Fibroblast of lung (primary cell): ENCODE data around the gene JMJD4. TPM values are rescaled to one million over a fixed set of nuclear protein-coding genes. Genes with fewer than 3 reads are reported as not detected.
A peak's percentile ranks its signal among the peaks of the same experiment; 100 is the strongest.

Source experiments
- DNase-seq, 2 donors: peaks; one replicate each; pipeline versions ENCODE4 v3.0.0 to v3.0.0-alpha.2; 2010; ENCODE audit warnings: low read depth in 2 of 2
- H2AFZ ChIP-seq: 2 replicates; pipeline ENCODE4 v1.5.1; 2012; ENCODE audit warnings: low read length, control low read depth, inconsistent platforms
- H3K27ac ChIP-seq: 2 replicates; pipeline ENCODE4 v1.5.1; 2011; ENCODE audit warnings: low read length, control low read depth; ENCODE audit not compliant: insufficient read depth
- H3K27me3 ChIP-seq: 2 replicates; pipeline ENCODE4 v1.5.1; 2011; ENCODE audit warnings: mild to moderate bottlenecking, low read length; ENCODE audit not compliant: control insufficient read depth, insufficient read depth
- H3K36me3 ChIP-seq: 2 replicates; pipeline ENCODE4 v1.5.1; 2011; ENCODE audit warnings: low read length; ENCODE audit not compliant: control insufficient read depth, insufficient read depth
- H3K4me1 ChIP-seq: 2 replicates; pipeline ENCODE4 v1.5.1; 2011; ENCODE audit warnings: low read length; ENCODE audit not compliant: control insufficient read depth, insufficient read depth; ENCODE audit errors: extremely low read depth
- H3K4me2 ChIP-seq: 2 replicates; pipeline ENCODE4 v1.5.1; 2011; ENCODE audit warnings: low read length, control low read depth; ENCODE audit not compliant: insufficient read depth; ENCODE audit errors: extremely low read depth
- H3K4me3 ChIP-seq, 4 experiments: fragments of 200-600 bp in 1 of 4; sonication (generic) in 1 of 4; replicated peaks in 1 of 4; 2 replicates each; pipeline ENCODE4 v1.5.1; 2011 to 2016; ENCODE audit warnings: low read length in 4 of 4, low read depth in 3 of 4, mild to moderate bottlenecking in 3 of 4, control low read depth in 2 of 4, inconsistent platforms in 1 of 4, mixed read lengths in 1 of 4; ENCODE audit not compliant: insufficient read depth in 1 of 4; ENCODE audit errors: control extremely low read depth in 1 of 4
- H3K79me2 ChIP-seq: 2 replicates; pipeline ENCODE4 v1.5.1; 2012; ENCODE audit warnings: mild to moderate bottlenecking, low read length, inconsistent platforms; ENCODE audit not compliant: control insufficient read depth, insufficient read depth
- H3K9ac ChIP-seq: 2 replicates; pipeline ENCODE4 v1.5.1; 2011; ENCODE audit warnings: mild to moderate bottlenecking, low read length, control low read depth; ENCODE audit not compliant: insufficient read depth
- H3K9me3 ChIP-seq: 2 replicates; pipeline ENCODE4 v1.5.1; 2012; ENCODE audit warnings: low read depth, low read length; ENCODE audit not compliant: control insufficient read depth, insufficient read depth
- H4K20me1 ChIP-seq: 2 replicates; pipeline ENCODE4 v1.5.1; 2011; ENCODE audit warnings: low read length; ENCODE audit not compliant: control insufficient read depth, insufficient read depth; ENCODE audit errors: extremely low read depth
- CTCF ChIP-seq, 2 donors: IDR thresholded peaks in 1 of 2; conservative IDR thresholded peaks in 1 of 2; 1 replicate in 1 of 2; 2 replicates in 1 of 2; pipeline ENCODE4 v1.5.1; 2011 to 2012; ENCODE audit warnings: low read length in 2 of 2, control low read depth in 1 of 2, inconsistent platforms in 1 of 2, low read depth in 1 of 2, mild to moderate bottlenecking in 1 of 2
- EZH2 ChIP-seq: IDR thresholded peaks from 2 replicates; pipeline ENCODE4 v1.5.1; 2012; ENCODE audit warnings: low read length, control low read depth, mild to moderate bottlenecking; ENCODE audit errors: missing control alignments
- polyA minus RNA-seq: library from RNA; depleted of rRNA, polyadenylated mRNA; stranded (reverse); fragments of >200 nt; gene quantifications from 2 replicates; pipeline ENCODE4 v1.2.3, GENCODE V29; 2011; ENCODE audit warnings: low replicate concordance
- polyA plus RNA-seq, 2 donors: library from polyadenylated mRNA; depleted of rRNA in 1 of 2; stranded (reverse) in 1 of 2; unstranded in 1 of 2; fragments of >200 nt; gene quantifications; 2 replicates each; pipeline ENCODE4 v1.2.1, GENCODE V29; 2011 to 2012; ENCODE audit warnings: missing spikeins in 1 of 2
- total RNA-seq: library from RNA; depleted of rRNA; stranded (reverse); fragments of >200 nt; gene quantifications from 2 replicates; pipeline ENCODE4 v1.2.1, GENCODE V29; 2014

The JMJD4 gene
- 26.4 and 26.7 TPM in 2 replicates for total RNA-seq
- 12.1 and 13.4 TPM in 2 replicates for polyA plus RNA-seq
- polyA plus RNA-seq (2012), result 17.4 and 22.8 TPM in 2 replicates
- 54.1 and 64.4 TPM in 2 replicates for polyA minus RNA-seq

GRCh38 chr1:227734856-227735538 lies at the start of gene JMJD4, which contains the start of gene SNAP47:
Gene JMJD4 (minus strand): TSS chr1:227735302. CDS start chr1:227735273, 29 bp downstream.
Gene SNAP47 (plus strand): TSS chr1:227735435. CDS start chr1:227747737, 12,302 bp downstream.
- Histone ChIP-seq H3K36me3 (peaks cover 6% of the 10 kb centered on the region), H3K9ac (peak within 1 kb of the TSS; percentile 88), H4K20me1 (no peaks in the 10 kb centered on the region), H3K4me1 (peaks cover 4% of the 10 kb centered on the region), H3K4me3 (peak within 1 kb of the TSS; percentile 86 to 92 (median 88)), H3K9me3 (no peaks in the 10 kb centered on the region), H3K27me3 (no peaks in the 10 kb centered on the region), H3K79me2 (peaks cover 50% of the 10 kb centered on the region), H3K4me2 (peak within 1 kb of the TSS; percentile 98), H3K27ac (peak within 1 kb of the TSS; percentile 71), H2AFZ (peak within 1 kb of the TSS; percentile 84)
- peak; percentile 87 to 91 for DNase-seq
- no peak for TF ChIP-seq EZH2
- no peak for TF ChIP-seq CTCF (conservative IDR thresholded peaks at IDR 0.05 in 1 of 2, IDR thresholded peaks at IDR 0.05 in 1 of 2; ENCODE audit: low read depth in 1 of 2, low read length in 2 of 2)

- Histone ChIP-seq H3K9ac (no peak overlapping the region), H3K27me3 (no peaks in the 10 kb centered on the region), H3K4me2 (no peak overlapping the region), H3K4me3 (no peak overlapping the region), H3K36me3 (peaks cover 6% of the 10 kb centered on the region), H3K79me2 (no peaks in the 10 kb centered on the region), H4K20me1 (no peaks in the 10 kb centered on the region), H3K27ac (no peak overlapping the region), H3K4me1 (peaks cover 5% of the 10 kb centered on the region), H3K9me3 (no peaks in the 10 kb centered on the region), H2AFZ (no peak overlapping the region)
- DNase-seq, result no peak
- no peak for TF ChIP-seq CTCF (conservative IDR thresholded peaks at IDR 0.05 in 1 of 2, IDR thresholded peaks at IDR 0.05 in 1 of 2; ENCODE audit: low read depth in 1 of 2, low read length in 2 of 2)
- TF ChIP-seq EZH2, result no peak
These were observed 47.1 kb upstream of the JMJD4 start for GRCh38 chr1:227782226-227782625.

GRCh38 chr1:227781314-227781930 lies 46.3 kb upstream of the JMJD4 start:
- H3K9ac ChIP-seq, result no peak overlapping the region
- no peak for DNase-seq

More at GRCh38 chr1:227781314-227781930, 46.3 kb upstream of the JMJD4 start:
- H3K4me1 ChIP-seq, result peaks cover 3% of the 10 kb centered on the region
- no peak overlapping the region for H3K4me3 ChIP-seq
- H3K79me2 ChIP-seq, result no peaks in the 10 kb centered on the region
- no peak overlapping the region for H2AFZ ChIP-seq
- peaks cover 6% of the 10 kb centered on the region for H3K36me3 ChIP-seq
- no peaks in the 10 kb centered on the region for H4K20me1 ChIP-seq
- H3K4me2 ChIP-seq, result no peak overlapping the region
- no peak for TF ChIP-seq CTCF (conservative IDR thresholded peaks at IDR 0.05 in 1 of 2, IDR thresholded peaks at IDR 0.05 in 1 of 2; ENCODE audit: low read depth in 1 of 2, low read length in 2 of 2)
- TF ChIP-seq EZH2, result no peak
- H3K27me3 ChIP-seq, result no peaks in the 10 kb centered on the region
- H3K9me3 ChIP-seq, result no peaks in the 10 kb centered on the region
- no peak overlapping the region for H3K27ac ChIP-seq
